Naive thymus-derived CD4-positive, alpha-beta T cell (primary cell): ENCODE results near the gene ACTBL2. TPM values are rescaled to one million over a fixed set of nuclear protein-coding genes. Genes with fewer than 3 reads are reported as not detected.
A peak's percentile ranks its signal among the peaks of the same experiment; 100 is the strongest.
"Not testable (repeated sequence)": the region's sequence is repeated elsewhere in the genome, so short reads cannot be mapped to it uniquely, and the experiment has no call there.

Source experiments
- ATAC-seq: fragments of 150-1000 bp; cut with Tn5 transposase; 2 replicates; pipeline ENCODE4 v1.10.0; 2021; ENCODE audit warnings: mild to moderate bottlenecking, moderate library complexity
- CTCF ChIA-PET: fragments of 350-600 bp; sonication (Branson Sonifier 250); formaldehyde crosslinking; loops from one replicate; lab custom pipeline; 2021; ENCODE audit warnings: antibody characterized with exemption; lab: Charles Lee
- POLR2A ChIA-PET: fragments of 350-600 bp; sonication (Branson Sonifier 250); formaldehyde crosslinking; loops from one replicate; lab custom pipeline; 2021; ENCODE audit warnings: antibody characterized with exemption, inconsistent platforms; lab: Charles Lee
- DNase-seq, 9 donors: peaks; one replicate each; pipeline versions ENCODE4 v3.0.0 to v3.0.0-alpha.2; 2020 to 2022; ENCODE audit warnings: mixed read lengths in 1 of 9
- H3K27ac ChIP-seq: one replicate; pipeline ENCODE4 v1.7.0; 2013; ENCODE audit warnings: mild to moderate bottlenecking, low read depth, low read length, moderate library complexity
- H3K27me3 ChIP-seq, 2 donors: one replicate each; pipeline ENCODE4 v1.7.0; 2013; ENCODE audit warnings: low read length in 2 of 2, mild to moderate bottlenecking in 2 of 2, moderate library complexity in 2 of 2; ENCODE audit not compliant: control insufficient read depth in 2 of 2, insufficient read depth in 2 of 2
- H3K36me3 ChIP-seq, 3 experiments: 1 replicate in 2 of 3; 2 replicates in 1 of 3; pipeline ENCODE4 v1.7.0; 2013; ENCODE audit warnings: low read length in 3 of 3, mild to moderate bottlenecking in 3 of 3, moderate library complexity in 1 of 3; ENCODE audit not compliant: insufficient read depth in 3 of 3, control insufficient read depth in 2 of 3
- H3K4me1 ChIP-seq, 2 donors: one replicate each; pipeline ENCODE4 v1.7.0; 2013; ENCODE audit warnings: low read length in 2 of 2, mild to moderate bottlenecking in 2 of 2, moderate library complexity in 1 of 2; ENCODE audit not compliant: control insufficient read depth in 2 of 2, insufficient read depth in 2 of 2
- H3K4me3 ChIP-seq: 2 replicates; pipeline ENCODE4 v1.7.0; 2013; ENCODE audit warnings: mild to moderate bottlenecking, low read length
- H3K9me3 ChIP-seq, 3 experiments: 1 replicate in 2 of 3; 2 replicates in 1 of 3; pipeline ENCODE4 v1.7.0; 2013; ENCODE audit warnings: low read length in 3 of 3; ENCODE audit not compliant: control insufficient read depth in 2 of 3
- H3K27ac Mint-ChIP-seq, 9 donors: one replicate each; pipeline ENCODE4 v1.8.0; 2020 to 2022; ENCODE audit warnings: mixed read lengths in 9 of 9, mild to moderate bottlenecking in 8 of 9, moderate library complexity in 5 of 9, inconsistent platforms in 2 of 9
- H3K27me3 Mint-ChIP-seq, 5 donors: one replicate each; pipeline ENCODE4 v1.8.0; 2021 to 2022; ENCODE audit warnings: mixed read lengths in 5 of 5, mild to moderate bottlenecking in 1 of 5
- H3K36me3 Mint-ChIP-seq, 5 donors: one replicate each; pipeline ENCODE4 v1.8.0; 2020 to 2022; ENCODE audit warnings: mixed read lengths in 5 of 5, mild to moderate bottlenecking in 3 of 5, inconsistent platforms in 1 of 5
- H3K4me1 Mint-ChIP-seq, 7 donors: one replicate each; pipeline ENCODE4 v1.8.0; 2020 to 2022; ENCODE audit warnings: mixed read lengths in 7 of 7, mild to moderate bottlenecking in 3 of 7, inconsistent platforms in 1 of 7
- H3K4me3 Mint-ChIP-seq, 10 donors: one replicate each; pipeline ENCODE4 v1.8.0; 2020 to 2022; ENCODE audit warnings: mild to moderate bottlenecking in 10 of 10, mixed read lengths in 10 of 10, moderate library complexity in 6 of 10, inconsistent platforms in 2 of 10
- H3K9me3 Mint-ChIP-seq, 11 donors: one replicate each; pipeline ENCODE4 v1.8.0; 2020 to 2022; ENCODE audit warnings: mixed read lengths in 11 of 11, mild to moderate bottlenecking in 4 of 11, inconsistent platforms in 1 of 11, moderate library complexity in 1 of 11
- intact Hi-C, 2 donors: fragments of 100-400 bp; cut with micrococcal nuclease; formaldehyde crosslinking; loops; one replicate each; pipeline ENCODE4 v1.15.1; 2023
- polyA plus RNA-seq, 2 donors: library from polyadenylated mRNA; unstranded; fragments of 300-500 nt; fragmentation: Illumina TruSeq; gene quantifications; one replicate each; pipeline ENCODE4 v1.2.3, GENCODE V29; 2021
- total RNA-seq, 6 experiments: library from RNA in 5 of 6; stranded (reverse) in 5 of 6; gene quantifications; 1 replicate in 5 of 6; 2 replicates in 1 of 6; pipeline ENCODE4 v1.2.3 and lab custom pipeline; 2021 to 2026

ACTBL2 gene
- total RNA-seq, result not detected
- polyA plus RNA-seq, result not detected
- not detected for total RNA-seq (lab: John Stamatoyannopoulos, UW)

DNA sequence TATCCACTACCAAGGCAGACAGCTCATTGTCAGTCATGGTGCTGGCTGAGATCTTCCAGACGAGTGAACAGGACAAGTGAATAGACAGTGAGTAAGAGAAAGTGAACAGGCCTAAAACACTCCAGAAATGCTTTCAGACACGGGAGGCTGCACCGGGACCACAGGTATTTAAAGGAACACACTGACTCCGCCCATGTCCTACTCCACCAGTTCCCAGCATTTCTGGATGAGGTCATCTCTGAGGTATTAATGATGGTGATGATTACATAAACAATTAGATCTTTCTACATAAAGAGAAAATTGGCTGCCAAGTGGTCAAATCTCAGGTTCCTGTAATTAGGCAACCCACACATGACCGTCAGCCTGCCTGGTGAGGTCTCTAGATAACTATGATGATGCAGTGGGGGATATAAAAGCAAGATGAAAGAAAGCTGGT lies at the start of gene ACTBL2:
TSS of gene ACTBL2 (minus strand) at position 141 of the 436 bp plus-strand sequence. CDS start at position 37, 104 bp downstream.
- H3K27me3 ChIP-seq, result no peaks in the 10 kb centered on the region
- H3K4me3 Mint-ChIP-seq, result no peak within 1 kb of the TSS
- DNase-seq (no peak), ATAC-seq (no peak)
- no peak within 1 kb of the TSS for H3K4me3 ChIP-seq
- peaks cover 0 to 4% (median 0%) of the 10 kb centered on the region in 11 donors for H3K9me3 Mint-ChIP-seq
- H3K9me3 ChIP-seq, result no peaks in the 10 kb centered on the region
- no peaks in the 10 kb centered on the region for H3K4me1 ChIP-seq
- no peaks in the 10 kb centered on the region for H3K4me1 Mint-ChIP-seq
- intact Hi-C loops, result no loop called here
- no peaks in the 10 kb centered on the region for H3K36me3 ChIP-seq
- peaks cover 0 to 3% (median 0%) of the 10 kb centered on the region in 5 donors for H3K36me3 Mint-ChIP-seq
- ChIA-PET CTCF (no interaction called here), POLR2A (no interaction called here)
- H3K27ac Mint-ChIP-seq, result peak within 1 kb of the TSS in 1 of 9 donors; percentile 25
- no peak within 1 kb of the TSS for H3K27ac ChIP-seq
- H3K27me3 Mint-ChIP-seq, result peaks cover 0 to 24% (median 9%) of the 10 kb centered on the region in 5 donors

DNA sequence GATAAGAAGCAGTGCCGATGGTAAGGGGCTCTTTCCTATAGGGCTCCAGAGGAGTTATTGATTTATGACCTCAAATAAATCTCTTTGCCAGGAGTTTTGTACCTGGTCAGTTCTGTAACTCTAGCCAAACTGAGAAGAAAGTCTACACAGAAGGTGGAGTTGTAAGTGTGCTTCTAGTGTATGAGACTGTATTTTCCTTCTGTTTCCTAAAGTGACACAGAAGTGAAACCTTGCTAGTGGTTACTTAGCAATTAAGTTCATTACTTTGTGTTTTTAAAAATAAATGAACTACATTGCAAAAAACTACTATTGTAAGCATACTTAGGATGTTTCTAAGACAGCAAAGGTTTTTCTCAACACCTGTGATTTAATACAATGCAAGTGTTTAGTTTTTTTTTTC lies 48.7 kb upstream of the ACTBL2 start:
- CTCF ChIA-PET, result no interaction called here
- H3K4me3 Mint-ChIP-seq, result no peak overlapping the region
- no peaks in the 10 kb centered on the region for H3K9me3 ChIP-seq

DNA sequence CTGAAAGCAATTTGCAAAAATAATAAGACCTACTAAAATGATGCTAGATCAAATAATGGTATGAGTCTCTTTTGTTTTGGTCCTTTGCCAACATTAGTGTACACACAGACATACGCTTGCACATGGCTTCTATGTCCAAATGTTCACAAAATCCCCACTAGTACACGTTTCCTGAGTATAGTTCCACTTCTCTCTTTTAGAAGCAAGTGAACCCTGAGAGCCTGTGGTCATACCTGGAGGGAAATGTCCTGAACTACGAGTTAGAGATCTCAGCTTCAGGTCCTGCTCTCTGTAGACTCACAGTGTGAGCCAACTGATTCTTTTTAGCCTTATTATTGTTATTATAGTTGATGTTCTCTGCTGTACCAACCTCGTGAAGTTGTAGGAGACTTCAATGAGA lies 47.3 kb upstream of the ACTBL2 start:
- peaks cover 0 to 2% (median 0%) of the 10 kb centered on the region in 7 donors for H3K4me1 Mint-ChIP-seq
- ChIA-PET POLR2A (no interaction called here), CTCF (no interaction called here)
- Histone ChIP-seq H3K27me3 (no peaks in the 10 kb centered on the region), H3K27ac (no peak overlapping the region), H3K36me3 (no peaks in the 10 kb centered on the region), H3K9me3 (no peaks in the 10 kb centered on the region), H3K4me1 (no peaks in the 10 kb centered on the region), H3K4me3 (no peak overlapping the region)
- DNase-seq (no peak), ATAC-seq (no peak)
- peaks cover 0 to 3% (median 0%) of the 10 kb centered on the region in 11 donors for H3K9me3 Mint-ChIP-seq
- H3K36me3 Mint-ChIP-seq, result no peaks in the 10 kb centered on the region
- H3K27me3 Mint-ChIP-seq, result peaks cover 0 to 3% (median 0%) of the 10 kb centered on the region in 5 donors
- no peak overlapping the region for H3K27ac Mint-ChIP-seq
- intact Hi-C loops, result no loop called here
- H3K4me3 Mint-ChIP-seq, result no peak overlapping the region

More for the DNA sequence above, 48.7 kb upstream of the ACTBL2 start:
- Histone ChIP-seq H3K36me3 (no peaks in the 10 kb centered on the region), H3K27ac (no peak overlapping the region), H3K4me3 (no peak overlapping the region), H3K27me3 (no peaks in the 10 kb centered on the region), H3K4me1 (no peaks in the 10 kb centered on the region)
- ATAC-seq (no peak), DNase-seq (no peak)
- Mint-ChIP-seq H3K4me1 (peaks cover 0 to 2% (median 0%) of the 10 kb centered on the region in 7 donors), H3K9me3 (peaks cover 0 to 3% (median 0%) of the 10 kb centered on the region in 11 donors), H3K27ac (no peak overlapping the region), H3K36me3 (no peaks in the 10 kb centered on the region), H3K27me3 (peaks cover 0 to 3% (median 0%) of the 10 kb centered on the region in 5 donors)
- intact Hi-C loops, result no loop called here
- POLR2A ChIA-PET, result no interaction called here

DNA sequence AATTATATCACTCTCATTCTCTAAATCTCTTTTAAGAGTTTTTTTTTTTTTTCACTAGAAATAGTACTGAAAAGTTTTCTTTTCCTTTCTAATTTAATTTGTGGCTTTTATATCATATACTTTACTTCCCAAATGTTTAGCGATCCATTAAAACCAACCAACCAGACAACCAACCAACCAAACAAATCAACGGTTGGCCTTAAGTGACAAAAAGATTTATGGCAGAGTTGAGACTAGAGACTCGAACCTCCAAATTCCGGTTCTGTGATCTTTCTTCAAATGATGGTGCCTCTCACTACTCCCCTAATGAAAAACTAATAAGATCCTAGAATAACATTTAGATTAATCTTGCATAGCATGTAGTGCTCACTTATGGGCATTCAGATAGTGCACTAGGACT lies 45.3 kb upstream of the ACTBL2 start:
- Histone ChIP-seq H3K27me3 (no peaks in the 10 kb centered on the region), H3K4me3 (no peak overlapping the region), H3K27ac (no peak overlapping the region), H3K4me1 (no peaks in the 10 kb centered on the region), H3K36me3 (no peaks in the 10 kb centered on the region), H3K9me3 (no peaks in the 10 kb centered on the region)
- ChIA-PET CTCF (no interaction called here), POLR2A (no interaction called here)
- Mint-ChIP-seq H3K4me1 (peaks cover 0 to 3% (median 0%) of the 10 kb centered on the region in 7 donors), H3K27me3 (peaks cover 0 to 3% (median 0%) of the 10 kb centered on the region in 5 donors), H3K36me3 (no peaks in the 10 kb centered on the region), H3K9me3 (peaks cover 0 to 3% (median 0%) of the 10 kb centered on the region in 11 donors), H3K4me3 (no peak overlapping the region), H3K27ac (no peak overlapping the region)
- DNase-seq, result no peak
- intact Hi-C loops, result no loop called here
- ATAC-seq, result no peak

DNA sequence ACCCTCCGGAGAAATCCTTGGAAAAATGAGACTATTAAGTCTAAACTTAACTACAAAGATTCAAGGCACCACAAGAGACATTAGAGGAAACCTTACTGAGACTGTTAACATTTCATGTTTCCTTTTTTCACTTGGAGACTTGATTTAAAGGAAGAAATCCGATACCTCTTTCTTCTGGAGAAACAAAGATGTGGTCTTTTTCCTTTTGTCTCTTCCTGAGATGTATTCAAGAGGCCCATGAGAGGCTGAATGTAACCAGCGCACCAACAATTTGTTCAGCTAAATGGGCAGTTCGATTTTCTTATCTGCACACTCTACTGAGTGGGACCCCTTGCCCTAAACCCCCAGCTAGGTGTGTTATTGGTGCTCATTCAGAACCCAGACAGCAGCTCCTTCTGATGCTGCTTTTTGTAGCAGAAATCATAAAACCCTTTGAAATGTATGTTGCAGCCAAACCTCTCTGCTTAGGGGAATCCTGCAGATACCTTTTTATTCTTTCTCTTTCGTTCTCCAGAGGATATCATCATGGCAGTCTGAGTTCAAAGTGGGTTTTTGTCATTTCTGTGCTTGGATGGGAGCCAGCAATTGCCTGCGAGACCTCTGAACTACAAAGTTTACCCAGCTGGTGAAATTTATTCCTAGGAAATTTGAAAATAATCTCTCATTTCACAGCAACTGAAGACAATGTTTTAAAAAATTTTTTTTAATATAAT lies 41.9 kb upstream of the ACTBL2 start:
- Histone ChIP-seq H3K9me3 (no peaks in the 10 kb centered on the region), H3K27ac (no peak overlapping the region), H3K27me3 (no peaks in the 10 kb centered on the region), H3K4me1 (no peaks in the 10 kb centered on the region), H3K36me3 (no peaks in the 10 kb centered on the region), H3K4me3 (no peak overlapping the region)
- CTCF ChIA-PET, result no interaction called here
- H3K36me3 Mint-ChIP-seq, result no peaks in the 10 kb centered on the region
- H3K27me3 Mint-ChIP-seq, result no peaks in the 10 kb centered on the region
- no peak overlapping the region for H3K27ac Mint-ChIP-seq
- intact Hi-C loops, result no loop called here
- no peak overlapping the region for H3K4me3 Mint-ChIP-seq
- H3K4me1 Mint-ChIP-seq, result peaks cover 0 to 3% (median 0%) of the 10 kb centered on the region in 7 donors
- POLR2A ChIA-PET, result no interaction called here
- ATAC-seq (no peak), DNase-seq (no peak)
- H3K9me3 Mint-ChIP-seq, result peaks cover 0 to 11% (median 4%) of the 10 kb centered on the region in 11 donors

DNA sequence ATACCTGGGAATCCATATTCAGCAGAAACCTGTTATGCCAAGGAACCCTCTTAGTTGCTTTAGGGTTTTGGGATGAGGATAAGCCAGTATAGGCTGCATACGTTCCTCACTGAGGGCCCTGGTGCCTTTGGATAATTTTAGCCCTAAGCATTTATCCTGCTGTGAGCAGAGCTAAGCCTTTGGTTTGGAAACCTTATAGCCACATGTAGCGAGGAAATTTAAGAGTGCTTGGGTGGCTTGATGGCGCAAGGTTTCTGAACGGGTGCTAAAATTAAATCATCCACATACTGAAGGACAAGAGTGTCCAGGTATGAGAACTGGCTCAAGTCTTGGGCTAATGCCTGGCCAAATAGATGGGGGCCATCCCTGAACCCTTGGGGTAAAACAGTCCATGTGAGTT lies 39.9 kb upstream of the ACTBL2 start:
- POLR2A ChIA-PET, DNase-seq, intact Hi-C loops, H3K9me3 ChIP-seq, H3K27me3 Mint-ChIP-seq, H3K36me3 Mint-ChIP-seq, H3K27ac ChIP-seq, H3K27me3 ChIP-seq, H3K4me3 Mint-ChIP-seq, H3K36me3 ChIP-seq, H3K4me1 ChIP-seq, ATAC-seq, CTCF ChIA-PET, H3K27ac Mint-ChIP-seq, H3K4me1 Mint-ChIP-seq, H3K4me3 ChIP-seq: not testable (repeated sequence)
- H3K9me3 Mint-ChIP-seq, result peaks cover 0 to 18% (median 6%) of the 10 kb centered on the region in 11 donors

DNA sequence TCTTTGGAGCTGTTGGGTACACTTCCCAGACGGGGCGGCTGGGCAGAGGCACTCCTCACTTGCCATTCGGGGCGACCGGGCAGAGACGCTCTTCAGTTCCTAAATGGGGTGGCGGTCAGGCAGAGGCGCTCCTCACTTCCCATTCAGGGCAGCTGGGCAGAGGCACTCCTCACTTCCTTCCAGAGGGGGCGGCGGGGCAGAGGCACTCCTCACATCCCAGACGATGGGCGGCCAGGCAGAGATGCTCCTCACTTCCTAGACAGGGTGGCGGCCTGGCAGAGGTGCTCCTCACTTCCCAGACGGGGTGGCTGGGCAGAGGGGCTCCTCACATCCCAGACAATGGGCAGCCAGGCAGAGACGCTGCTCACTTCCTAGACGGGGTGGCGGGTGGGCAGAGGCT lies 35.8 kb upstream of the ACTBL2 start:
- H3K27ac ChIP-seq, POLR2A ChIA-PET, H3K27ac Mint-ChIP-seq, intact Hi-C loops, H3K4me3 ChIP-seq, H3K27me3 Mint-ChIP-seq, H3K27me3 ChIP-seq, H3K9me3 ChIP-seq, H3K4me1 ChIP-seq, H3K4me1 Mint-ChIP-seq, ATAC-seq, DNase-seq, H3K36me3 ChIP-seq, H3K36me3 Mint-ChIP-seq, CTCF ChIA-PET, H3K4me3 Mint-ChIP-seq: not testable (repeated sequence)
- peaks cover 0 to 18% (median 9%) of the 10 kb centered on the region in 11 donors for H3K9me3 Mint-ChIP-seq
